Sciatic nerve (tissue), 2 donors: ENCODE measurements around the gene PIP4K2A. TPM values are rescaled to one million over a fixed set of nuclear protein-coding genes. Genes with fewer than 3 reads are reported as not detected.
A peak's percentile ranks its signal among the peaks of the same experiment; 100 is the strongest.

ENCODE experiments used
- ATAC-seq: fragments of 200-7000 bp; cut with Tn5 transposase; one replicate; pipeline ENCODE4 v1.9.1; 2020; ENCODE audit warnings: mild to moderate bottlenecking, moderate library complexity
- DNase-seq: peaks from one replicate; pipeline ENCODE4 v3.0.0-alpha.2; 2020; ENCODE audit warnings: low spot score
- intact Hi-C: fragments of 100-400 bp; cut with DNase I; formaldehyde crosslinking; loops from one replicate; pipeline ENCODE4 v1.14.2; 2022
- total RNA-seq: library from RNA; stranded (reverse); fragmentation: NEBNext Ultra II Directional; extraction: Animal tissue kit (Norgen Biotek cat#: 25700); gene quantifications from one replicate; pipeline ENCODE4 v1.2.1, GENCODE V29; 2021
- donor health status: DM: no; HTN: no; CAD: no.
- donor health status: DM: no; HTN: no; CAD: no.

The PIP4K2A gene
- total RNA-seq, 1 donor from 2014 or later, result 64.2 TPM

GRCh38 chr10:22630234-22631174, 83.9 kb downstream of the PIP4K2A start:
- intact Hi-C loops, result no loop called here
- DNase-seq (no peak), ATAC-seq (peak; percentile 73)

GRCh38 chr10:22629852-22630233, 84.5 kb downstream of the PIP4K2A start:
- no peak for DNase-seq
- intact Hi-C loops, result no loop called here
- ATAC-seq, result no peak

- ATAC-seq (no peak), DNase-seq (no peak)
- intact Hi-C loops, result no loop called here
Measured at GRCh38 chr10:22629126-22629525, 85.3 kb downstream of the PIP4K2A start.

DNA sequence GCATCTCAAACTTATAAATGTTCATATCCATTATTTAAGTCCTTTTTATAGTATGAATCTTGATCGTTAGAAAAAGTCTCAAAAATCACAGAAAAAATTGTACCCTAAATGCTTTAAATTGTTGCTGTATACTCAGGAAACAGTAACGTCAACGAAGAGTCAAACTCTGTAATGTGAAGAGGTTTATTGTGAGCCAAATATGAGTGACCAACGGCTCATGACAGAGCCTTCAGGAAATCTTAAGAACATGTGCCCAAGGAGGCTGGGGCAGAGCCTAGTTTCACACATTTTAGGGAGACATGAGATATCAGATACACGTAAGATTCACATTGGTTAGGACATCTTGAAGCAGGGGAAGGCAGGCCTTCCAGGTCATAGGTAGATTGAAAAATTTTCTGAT, 86.1 kb downstream of the PIP4K2A start:
- intact Hi-C loops, result no loop called here
- DNase-seq (no peak), ATAC-seq (no peak)

DNA sequence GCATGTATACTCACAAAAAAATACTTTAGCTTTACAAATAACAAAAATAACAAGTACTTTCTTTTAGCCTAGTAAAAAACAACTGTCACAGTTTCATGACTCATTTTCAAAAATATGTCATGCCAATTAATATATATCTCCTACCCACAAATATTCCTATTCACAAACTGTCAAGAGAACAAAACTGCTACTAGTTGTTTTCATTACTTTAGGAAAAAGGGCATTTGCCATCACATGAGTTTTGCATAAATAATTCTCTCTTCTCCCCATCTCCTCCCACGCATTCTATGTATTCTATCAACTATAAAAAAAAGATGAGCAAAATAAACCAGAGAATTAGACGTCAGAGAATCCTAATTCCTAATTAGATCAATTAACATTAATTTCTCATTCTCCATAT, 87.6 kb downstream of the PIP4K2A start:
- no peak for ATAC-seq
- intact Hi-C loops, result no loop called here
- no peak for DNase-seq

GRCh38 chr10:22625516-22626290, 88.7 kb downstream of the PIP4K2A start:
- DNase-seq (no peak), ATAC-seq (no peak)
- intact Hi-C loops, result no loop called here

DNA sequence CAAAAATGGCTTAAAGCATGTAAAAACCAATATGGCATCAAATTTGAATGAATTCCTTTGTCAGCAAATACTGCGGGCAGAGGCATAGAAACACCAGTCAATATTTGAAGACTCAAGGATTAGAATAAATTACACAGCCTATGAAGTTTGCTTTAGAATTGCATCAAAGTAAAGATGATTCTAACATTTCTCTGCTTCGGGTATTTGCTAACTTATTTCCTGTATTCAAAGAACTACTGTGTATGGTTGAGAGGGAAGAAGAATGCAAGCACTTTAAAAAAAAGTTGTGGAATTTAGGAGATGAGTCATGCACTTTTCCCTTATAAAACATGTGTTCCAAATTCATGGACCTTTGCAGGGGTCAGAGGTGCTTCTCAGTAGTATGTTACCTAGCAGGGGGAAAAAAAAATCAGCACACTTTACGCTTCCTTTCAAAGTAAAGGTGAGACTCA, 90.1 kb downstream of the PIP4K2A start:
- DNase-seq (no peak), ATAC-seq (no peak)
- intact Hi-C loops, result no loop called here

GRCh38 chr10:22623633-22624253, 90.6 kb downstream of the PIP4K2A start:
- intact Hi-C loops, result no loop called here
- no peak for DNase-seq
- ATAC-seq, result no peak

DNA sequence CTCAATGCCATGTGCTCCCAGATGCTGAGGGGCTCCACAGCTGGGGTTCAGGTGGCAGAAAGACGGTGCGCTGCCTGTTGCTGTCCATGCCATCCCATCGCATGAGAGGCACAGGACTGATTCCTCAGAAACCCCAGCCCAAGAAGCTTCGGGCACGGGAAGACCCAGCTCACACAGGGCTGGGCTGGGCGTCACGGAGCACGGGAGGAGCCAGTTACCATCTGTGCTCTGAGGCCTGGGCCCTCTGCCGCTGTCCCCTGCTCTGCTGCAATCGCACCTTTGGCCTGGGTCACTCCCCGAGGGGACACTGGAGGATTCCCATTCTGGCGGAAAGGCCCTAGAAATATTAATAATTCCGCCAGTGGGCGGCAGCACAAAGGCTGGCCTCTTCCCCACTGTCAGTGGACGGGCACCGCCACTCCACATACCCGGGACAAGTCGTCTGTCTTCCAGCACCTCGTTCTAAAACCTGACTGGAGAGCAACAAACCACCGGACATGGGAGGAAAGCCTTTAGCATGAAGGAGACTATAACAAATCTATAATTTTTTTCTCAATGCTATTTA, 92.1 kb downstream of the PIP4K2A start:
- intact Hi-C loops, result no loop called here
- no peak for ATAC-seq
- DNase-seq, result no peak

GRCh38 chr10:22621726-22622125, 92.7 kb downstream of the PIP4K2A start:
- DNase-seq, result no peak
- intact Hi-C loops, result no loop called here

GRCh38 chr10:22620929-22621328, 93.4 kb downstream of the PIP4K2A start:
- DNase-seq (no peak), ATAC-seq (peak; percentile 31)
- intact Hi-C loops, result no loop called here

More at GRCh38 chr10:22621726-22622125, 92.7 kb downstream of the PIP4K2A start:
- no peak for ATAC-seq

GRCh38 chr10:22620140-22620857, 94.1 kb downstream of the PIP4K2A start:
- intact Hi-C loops, result no loop called here
- DNase-seq, result peak; percentile 79

GRCh38 chr10:22619101-22619500, 95.3 kb downstream of the PIP4K2A start:
- intact Hi-C loops, result no loop called here
- DNase-seq (no peak), ATAC-seq (no peak)

More at GRCh38 chr10:22620140-22620857, 94.1 kb downstream of the PIP4K2A start:
- peak; percentile 96 for ATAC-seq

- ATAC-seq, result no peak
- intact Hi-C loops, result no loop called here
Measured at GRCh38 chr10:22618078-22618785, 96.1 kb downstream of the PIP4K2A start.

DNA sequence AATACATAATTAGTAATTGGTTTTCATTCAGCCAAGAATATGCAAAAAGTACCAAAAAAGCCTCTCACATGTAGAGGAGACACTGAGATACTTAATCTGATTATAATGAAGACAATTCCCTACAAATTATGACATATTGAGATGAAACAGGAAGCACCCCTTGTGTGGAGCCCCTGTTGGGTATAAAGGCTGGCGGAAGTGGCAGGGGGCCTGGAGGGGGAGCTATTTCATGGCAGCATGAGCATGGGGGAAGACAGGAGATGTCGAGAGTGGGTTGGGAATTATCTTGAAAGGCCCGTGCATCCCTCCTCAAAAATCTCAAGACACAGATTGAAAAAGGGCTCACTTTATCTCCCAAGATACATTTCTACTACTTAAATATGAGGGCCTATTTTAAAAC, 96.9 kb downstream of the PIP4K2A start:
- ATAC-seq (no peak), DNase-seq (no peak)
- intact Hi-C loops, result no loop called here

More at GRCh38 chr10:22618078-22618785, 96.1 kb downstream of the PIP4K2A start:
- DNase-seq, result no peak

DNA sequence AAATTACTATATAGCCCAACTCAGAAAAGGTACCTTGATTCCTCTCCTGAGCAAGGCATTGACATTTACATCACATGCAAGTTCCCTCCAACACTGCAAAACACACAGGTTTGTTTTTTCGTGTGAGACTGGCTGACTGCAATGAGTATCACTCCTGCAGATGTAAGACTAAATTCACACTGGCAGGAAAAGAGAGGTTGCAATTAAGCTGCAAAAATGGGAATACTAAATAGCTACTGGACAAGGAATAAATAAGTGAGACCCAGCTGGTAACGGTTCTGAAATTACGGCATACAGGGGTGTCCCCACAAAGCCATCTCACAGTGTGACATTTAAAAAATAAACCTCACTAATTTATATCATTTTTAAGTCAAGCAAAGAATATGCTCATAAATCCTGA, 97.3 kb downstream of the PIP4K2A start:
- intact Hi-C loops, result no loop called here
- DNase-seq (no peak), ATAC-seq (no peak)

GRCh38 chr10:22615819-22616499, 98.4 kb downstream of the PIP4K2A start:
- DNase-seq (no peak), ATAC-seq (peak; percentile 47)
- intact Hi-C loops, result no loop called here
